Measurements from ENCODE around the gene MYO10.
"Not testable (repeated sequence)": the region's sequence is repeated elsewhere in the genome, so short reads cannot be mapped to it uniquely, and the experiment has no call there.

Gene MYO10

DNA sequence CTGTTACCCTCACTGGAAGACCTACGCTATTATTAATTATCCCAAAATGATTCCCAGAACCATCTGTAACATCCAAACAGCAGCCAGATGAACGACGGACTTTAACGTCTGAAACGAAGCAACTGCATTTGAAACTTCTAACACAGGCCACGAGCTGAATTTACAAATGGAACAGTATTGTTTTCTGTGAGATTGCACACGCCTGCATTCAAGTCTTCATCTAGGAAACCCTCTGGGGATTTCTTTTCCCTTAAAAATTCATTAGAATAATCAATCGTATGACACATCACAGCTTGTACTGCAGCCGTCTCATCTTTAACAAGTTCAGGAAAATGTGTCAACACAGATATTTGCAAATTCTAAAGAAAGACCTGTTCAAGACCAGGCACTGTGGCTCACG is 80.2 kb downstream of the MYO10 start:
- DNase-seq: no peak

DNA sequence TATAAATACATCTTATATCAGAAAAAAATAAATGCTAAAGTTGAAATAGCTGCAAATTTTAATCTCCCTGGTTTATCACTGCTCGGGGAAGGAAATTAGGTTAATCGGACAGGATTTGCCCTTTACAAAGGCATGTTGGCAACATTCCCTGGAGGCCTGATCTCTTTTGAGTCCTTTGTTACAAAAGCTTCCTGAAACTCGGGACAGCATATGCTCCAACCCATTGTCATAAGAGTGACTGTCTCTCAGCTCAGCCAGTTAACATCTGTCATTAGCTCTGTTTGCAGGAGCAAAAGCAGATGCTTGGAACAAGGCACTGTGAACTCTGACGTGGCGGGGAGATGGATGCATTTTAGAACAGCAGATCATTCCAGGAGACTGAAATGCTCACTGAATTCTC is 80.6 kb downstream of the MYO10 start:
- DNase-seq: no peak

DNA sequence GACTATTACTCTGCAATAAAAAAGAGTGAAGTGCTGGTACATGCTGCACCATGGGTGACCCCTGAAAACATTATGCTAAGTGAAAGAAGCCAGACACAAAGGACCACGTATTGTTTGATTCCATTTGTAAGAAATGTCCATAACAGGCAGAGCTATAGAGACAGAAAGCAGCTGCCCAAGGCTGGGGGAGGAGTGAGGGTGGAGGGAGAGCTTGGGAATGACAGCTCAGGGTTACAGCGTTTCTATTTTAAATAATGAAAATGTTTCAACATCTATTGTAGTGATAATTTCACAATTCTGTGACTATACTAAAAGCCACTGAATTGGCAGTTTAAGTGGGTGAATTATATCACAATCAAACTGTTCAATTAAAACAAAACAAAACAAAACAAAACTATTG is 81.7 kb downstream of the MYO10 start:
- DNase-seq: no peak

DNA sequence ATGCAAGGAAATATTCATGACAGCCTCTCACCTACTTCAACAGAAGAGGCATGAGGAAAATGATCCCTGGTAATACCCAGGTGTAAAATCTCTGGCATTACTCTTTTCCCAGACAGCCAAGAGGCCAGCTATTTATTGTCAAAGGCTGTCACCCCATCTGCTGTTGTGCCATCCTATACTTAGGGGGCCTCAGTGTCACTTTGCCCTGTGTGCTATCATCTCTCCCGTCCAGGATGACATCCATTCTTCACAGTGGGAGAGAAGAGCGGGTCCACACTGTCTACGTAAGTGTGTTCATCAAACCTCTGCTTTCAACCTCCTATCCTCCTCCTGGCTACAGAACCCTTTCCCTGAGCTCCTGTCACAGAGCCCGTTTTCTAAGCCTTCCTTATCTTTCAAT is 82.6 kb downstream of the MYO10 start:
- DNase-seq: no peak

DNA sequence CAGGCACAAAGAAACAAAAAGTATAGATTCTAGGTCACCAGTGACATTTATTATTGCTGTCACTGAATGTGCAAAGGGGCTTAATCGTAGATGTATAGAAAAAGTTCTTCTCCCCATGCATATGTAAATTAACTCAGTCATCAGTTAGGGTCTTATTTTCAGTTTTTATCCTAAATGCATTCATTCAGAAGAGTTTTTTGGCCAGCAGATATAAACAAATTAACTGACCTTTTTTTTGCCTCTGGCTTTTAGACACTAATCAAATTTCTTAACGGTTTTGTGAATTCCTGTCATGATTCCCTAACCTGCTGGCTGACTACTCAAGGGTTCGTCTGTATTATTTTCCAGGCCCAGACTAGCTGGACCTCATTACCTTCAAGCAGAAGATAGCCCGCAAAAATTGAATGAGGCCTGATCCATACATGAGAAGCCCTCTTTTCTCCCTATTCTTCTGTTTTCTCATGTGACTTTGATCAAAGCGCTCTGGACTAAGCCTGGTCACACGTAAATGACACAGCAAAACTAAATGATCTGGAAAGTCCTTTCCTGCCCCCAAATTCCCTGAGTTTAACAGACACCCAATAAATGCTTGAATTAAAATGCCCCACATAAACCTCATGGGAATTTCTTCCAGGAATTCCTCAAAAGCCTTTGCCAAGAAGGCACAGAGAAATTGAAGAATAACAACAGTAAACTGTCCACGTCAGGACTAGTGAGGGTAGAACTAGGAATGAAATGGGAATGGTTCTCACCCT is 83.7 kb downstream of the MYO10 start:
- no peak for DNase-seq

DNA sequence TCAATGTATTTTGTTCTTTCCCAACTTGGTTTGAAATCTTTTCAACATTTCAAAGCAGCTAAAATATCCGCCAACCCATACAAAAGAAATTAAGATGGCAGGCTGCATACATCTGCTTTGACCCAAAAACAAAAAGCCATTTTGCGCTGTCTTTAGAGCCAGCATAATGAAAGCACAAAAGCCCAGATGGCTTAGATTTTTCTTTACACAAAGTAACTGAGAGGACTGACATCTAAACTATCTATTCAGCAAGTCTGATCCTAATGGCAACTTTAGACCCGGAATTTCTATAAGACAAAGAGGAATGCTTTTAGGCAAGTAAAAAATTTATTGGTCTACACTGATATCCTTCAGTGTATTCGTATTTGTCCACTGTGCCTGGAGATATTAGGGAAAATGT is 86.3 kb downstream of the MYO10 start:
- no peak for DNase-seq

DNA sequence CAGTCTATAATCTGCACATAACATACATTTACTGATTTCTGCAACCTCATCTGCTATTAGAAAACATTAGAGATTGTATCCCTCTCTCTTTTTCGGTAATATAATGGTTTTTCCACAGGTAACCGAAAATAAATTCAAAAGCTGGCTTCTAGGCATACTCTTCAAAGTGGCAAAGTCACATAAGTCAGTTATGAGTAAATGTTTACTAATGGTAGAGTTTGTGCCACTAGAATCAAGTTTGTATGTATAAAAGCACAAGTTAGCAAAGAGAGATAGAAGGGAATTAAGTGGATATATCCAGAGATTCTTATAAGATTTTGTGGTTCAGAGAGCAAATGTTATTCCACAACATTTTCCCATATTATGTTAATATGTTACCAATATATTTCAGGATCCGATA is 86.9 kb downstream of the MYO10 start:
- DNase-seq: no peak

DNA sequence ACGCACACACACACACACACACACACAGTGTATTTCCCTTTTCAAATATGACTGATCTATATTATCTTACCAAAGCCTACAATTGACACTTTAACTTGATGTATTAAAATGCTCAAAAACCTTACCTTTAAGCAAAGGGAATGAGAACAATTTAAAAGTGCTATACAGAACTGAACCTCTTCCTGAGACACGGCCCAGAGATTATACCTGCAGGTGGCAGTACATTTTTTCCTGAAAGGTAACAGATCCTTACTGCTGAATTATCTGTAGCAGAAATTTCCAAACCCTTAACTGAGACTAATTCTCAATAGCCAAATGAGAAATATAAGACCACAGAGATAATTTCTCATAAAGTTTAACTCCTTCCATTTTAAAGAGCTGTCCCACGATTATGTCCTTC is 91.1 kb downstream of the MYO10 start:
- DNase-seq: no peak

DNA sequence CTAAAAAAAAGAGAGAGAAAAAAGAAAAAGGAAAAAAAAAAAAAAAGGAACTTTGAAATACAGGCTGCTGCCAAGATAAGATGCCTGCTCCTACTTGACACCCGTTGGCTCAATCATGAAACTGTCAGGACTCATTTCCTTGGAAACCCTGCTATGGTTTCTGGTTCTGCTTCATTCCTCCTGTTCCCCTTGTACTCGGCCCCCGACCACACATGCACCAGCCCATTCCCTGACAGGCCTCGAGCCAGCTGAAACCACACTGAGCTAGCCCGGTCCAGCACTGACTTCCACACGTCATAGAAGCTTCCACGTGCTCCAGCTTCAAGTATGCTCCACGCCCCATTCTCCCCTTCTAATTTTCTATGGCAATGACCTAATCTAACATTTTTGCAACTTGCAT is 93.2 kb downstream of the MYO10 start:
- no peak for DNase-seq

DNA sequence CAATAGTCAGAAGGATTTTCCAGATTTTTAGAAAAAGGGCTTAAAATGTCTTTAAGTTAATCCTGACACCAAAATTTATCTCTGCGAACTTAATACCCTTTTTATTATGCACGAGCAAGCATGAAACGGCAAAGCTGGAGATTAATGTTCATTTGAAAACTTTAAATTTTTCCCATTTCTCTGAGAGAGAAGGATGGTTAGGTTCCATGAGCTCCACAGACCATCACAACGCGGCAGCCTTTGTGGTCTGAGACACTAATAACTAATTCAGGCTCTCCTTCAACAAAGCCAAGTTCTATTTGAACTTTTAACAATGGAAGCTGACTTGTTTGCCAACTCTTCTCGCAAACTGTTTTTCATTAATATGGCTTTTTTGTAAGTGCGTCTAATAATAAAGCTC is 94.7 kb downstream of the MYO10 start:
- no peak for DNase-seq

DNA sequence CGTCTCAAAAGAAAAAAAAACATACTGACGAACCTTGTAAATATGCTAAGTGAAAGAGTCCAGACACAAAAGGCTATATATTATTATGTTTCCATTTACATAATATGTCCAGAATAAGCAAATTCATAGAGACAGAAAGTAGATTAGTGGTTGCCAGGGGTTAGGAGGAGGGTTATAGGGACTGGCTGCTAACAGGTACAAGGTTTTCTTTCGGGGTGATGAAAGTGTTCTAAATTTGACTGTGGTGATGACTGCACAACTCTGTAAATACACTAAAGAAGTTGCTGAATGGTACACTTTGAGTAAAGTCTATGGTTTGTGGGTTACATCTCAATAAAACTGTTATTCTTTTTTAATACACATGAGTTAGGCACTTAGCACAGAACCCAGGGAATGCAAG is 98.8 kb downstream of the MYO10 start:
- no peak for DNase-seq

DNA sequence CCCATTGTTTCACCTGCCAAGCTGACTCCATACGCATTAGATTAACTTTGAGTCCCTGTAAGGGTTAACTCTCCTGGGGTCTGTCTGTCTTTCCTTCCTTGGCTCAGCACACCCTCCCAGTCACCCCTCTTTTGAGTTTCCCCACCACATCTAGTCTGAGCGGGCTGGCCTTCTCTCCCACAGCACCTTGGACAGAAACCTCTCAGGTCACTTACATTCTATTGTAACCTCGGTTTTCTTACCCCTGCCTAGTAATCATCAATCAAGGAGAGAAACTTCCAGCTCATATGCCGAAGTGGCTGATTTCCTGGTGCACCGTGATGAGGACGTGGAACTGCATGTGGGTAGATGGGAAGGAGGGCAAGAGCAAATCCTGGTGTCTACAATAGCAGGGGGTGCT is 102.1 kb downstream of the MYO10 start:
- no peak for DNase-seq

DNA sequence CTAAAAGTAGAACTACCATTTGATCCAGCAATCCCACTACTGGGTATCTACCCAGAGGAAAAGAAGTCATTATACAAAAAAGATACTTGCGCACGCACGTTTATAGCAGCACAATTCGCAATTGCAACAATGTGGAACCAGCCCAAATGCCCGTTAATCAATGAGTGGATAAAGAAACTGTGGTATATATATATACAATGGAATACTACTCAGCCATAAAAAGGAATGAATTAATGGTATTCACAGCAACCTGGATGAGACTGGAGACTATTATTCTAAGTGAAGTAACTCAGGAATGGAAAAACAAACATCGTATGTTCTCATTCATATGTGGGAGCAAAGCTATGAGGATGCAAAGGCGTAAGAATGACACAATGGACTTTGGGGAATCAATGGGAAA is 104.8 kb downstream of the MYO10 start:
- DNase-seq: not testable (repeated sequence)

DNA sequence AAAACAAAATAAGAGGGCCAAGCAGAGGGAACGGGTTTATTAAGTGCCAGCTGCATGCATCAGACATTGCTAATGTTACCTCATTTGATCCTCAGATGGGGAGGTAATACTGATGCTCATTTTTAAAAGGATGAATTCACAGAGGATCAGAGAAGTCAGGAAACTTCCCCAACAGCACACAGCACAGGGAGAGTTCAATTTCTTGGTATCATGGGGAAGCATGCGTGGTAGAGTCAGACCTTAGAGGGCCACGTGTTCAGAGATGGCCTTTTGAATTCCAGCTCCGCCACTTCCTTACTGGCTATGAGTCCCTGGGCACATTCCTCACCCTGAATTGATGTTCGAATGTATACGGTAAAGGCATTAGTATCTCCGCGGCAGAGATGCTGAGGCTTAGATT is 108.3 kb downstream of the MYO10 start:
- no peak for DNase-seq

DNA sequence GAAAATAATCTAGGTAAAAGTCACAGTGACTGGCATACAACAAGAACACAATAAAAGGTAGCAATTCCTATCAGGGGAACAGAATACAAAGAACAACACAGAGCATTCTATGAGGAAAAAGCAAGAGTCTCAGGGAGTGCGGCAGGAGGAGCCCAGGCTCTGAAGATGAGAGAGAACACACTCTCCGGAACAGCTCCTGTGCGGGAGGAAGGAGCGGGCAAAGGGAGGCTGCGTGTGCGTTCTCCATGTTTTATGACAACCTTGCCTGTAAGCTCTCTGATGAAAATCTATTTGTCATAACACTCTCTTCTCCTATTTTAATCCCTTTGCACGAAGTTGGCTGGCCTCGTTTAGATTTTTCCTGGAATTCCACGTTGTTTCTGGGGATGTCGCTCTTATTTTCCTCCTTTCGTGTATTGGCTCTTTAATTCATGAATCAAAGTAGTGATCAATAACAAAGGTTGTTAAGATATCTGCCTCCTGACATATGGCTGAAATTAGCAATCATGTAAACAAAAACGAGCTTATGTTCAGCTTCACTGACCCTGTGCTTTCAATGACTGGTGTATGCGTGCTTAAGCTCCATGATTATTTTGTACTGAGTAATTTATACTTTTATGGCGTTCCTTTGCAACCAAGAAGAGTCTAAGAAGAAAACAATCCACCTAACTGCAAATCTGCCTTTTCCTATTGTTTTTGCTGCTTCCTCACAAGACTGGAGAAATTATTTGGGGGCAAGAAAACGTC is 109.5 kb downstream of the MYO10 start:
- DNase-seq: no peak

DNA sequence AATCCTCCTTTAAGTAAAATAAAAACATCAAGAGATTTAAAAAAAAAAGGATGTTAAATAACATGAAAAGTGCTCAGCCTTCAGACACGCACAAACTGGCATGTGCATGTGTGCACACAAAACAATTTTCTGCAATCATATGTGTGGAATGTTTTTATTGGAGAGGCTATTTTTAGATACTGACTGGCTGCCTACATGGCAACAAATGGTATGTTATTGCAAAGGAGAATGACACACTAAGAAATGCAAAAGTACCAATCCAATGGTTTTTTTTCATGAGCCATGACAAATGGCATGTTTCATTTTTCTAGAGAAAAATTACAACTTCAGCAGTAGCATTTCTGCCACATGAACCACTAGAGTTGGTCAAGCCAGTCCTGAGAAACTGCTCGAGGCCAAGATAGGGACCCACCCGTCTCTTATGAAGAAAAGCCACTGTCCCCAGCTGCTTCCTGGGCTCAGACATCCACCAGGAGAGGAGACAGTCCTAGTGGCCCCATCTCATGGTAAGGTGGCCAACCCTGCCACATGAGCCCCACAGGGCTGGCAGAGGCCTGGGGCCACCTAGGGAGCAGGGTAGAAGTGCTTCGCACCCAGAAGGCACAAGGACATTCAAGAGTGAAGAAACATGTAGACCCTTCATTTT is 116.4 kb downstream of the MYO10 start:
- DNase-seq: no peak

DNA sequence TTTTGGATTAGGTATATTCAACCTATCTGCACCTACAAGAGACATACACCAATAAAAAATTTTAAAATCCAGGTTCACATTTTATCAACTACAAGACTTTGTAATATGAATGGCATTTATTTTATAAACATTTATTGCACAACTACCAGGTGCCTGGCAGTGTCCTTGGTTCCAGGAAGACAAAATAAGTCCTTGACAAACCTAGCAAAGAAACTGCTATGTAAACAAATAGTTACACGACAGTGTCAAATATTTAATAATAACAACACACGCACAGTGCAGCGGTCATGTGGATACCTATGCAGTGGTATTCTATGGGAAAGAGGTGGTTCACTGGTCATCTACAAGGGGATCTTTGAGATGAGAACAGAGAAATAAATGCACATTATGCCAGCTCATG is 120.7 kb downstream of the MYO10 start:
- no peak for DNase-seq

DNA sequence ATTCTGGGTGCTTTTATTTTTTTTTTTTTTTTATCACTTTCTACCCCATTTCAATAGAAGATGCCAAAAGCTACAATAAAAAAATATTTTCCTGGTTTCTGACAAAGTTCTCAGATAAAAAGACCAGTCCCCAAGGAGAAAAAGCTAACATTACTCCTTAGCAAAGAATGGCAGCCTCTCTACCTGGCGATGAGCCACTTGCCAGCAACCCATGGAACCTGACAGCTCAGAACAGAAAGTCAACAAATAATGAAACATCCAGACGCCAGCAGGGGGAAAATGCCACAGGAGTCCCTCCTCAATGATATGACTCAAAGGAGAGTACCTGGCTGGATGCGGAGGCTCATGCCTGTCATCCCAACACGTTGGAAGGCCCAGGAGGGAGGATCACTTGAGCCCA is 123.2 kb downstream of the MYO10 start:
- no peak for DNase-seq

DNA sequence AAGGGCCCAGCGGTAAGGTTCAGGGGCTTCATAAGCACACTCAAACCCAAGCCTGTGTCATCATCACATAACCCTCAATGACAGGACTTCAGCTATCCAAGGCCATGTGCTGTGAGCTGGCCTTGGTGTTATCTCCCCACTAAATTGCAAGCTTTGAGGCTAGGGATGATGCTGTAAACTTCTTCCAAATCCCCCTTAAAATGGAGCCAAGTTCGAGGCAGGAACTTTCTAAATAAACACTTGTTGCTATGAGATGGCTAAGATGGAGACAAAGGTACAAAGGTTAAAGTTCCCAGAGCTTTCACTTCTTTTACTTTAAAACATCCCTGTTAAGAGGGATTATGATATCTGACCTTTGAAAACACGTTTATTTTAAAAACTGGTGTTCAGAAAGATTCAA is 123.6 kb downstream of the MYO10 start:
- no peak for DNase-seq

DNA sequence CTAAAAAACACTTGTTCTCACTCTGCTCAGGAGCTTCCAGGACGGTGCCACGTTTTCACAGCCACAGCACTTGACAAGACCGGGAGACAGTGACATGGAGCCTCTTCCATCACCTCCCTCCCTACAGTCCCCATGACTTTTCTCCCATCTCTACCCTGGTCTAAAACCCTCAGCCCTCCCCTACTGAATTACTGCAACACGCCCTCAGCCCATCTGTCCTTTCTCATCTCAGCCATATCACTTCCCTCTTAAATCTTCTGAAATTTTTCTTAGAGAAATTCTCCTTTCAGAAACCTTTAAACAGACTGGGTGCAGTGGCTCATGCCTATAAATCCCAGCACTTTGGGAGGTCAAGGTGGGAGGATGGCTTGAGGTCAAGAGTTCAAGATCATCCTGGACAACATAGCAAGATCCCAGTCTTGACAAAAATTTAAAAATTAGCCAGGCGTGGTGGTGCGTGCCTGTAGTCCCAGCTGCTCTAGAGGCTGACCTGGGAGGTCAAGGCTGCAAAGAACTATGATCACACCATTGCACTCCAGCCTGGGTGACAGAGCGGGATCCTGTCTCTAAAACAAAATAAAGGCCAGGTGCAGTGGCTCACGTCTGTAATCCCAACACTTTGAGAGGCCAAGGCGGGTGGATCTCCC is 125.8 kb downstream of the MYO10 start:
- no peak for DNase-seq

DNA sequence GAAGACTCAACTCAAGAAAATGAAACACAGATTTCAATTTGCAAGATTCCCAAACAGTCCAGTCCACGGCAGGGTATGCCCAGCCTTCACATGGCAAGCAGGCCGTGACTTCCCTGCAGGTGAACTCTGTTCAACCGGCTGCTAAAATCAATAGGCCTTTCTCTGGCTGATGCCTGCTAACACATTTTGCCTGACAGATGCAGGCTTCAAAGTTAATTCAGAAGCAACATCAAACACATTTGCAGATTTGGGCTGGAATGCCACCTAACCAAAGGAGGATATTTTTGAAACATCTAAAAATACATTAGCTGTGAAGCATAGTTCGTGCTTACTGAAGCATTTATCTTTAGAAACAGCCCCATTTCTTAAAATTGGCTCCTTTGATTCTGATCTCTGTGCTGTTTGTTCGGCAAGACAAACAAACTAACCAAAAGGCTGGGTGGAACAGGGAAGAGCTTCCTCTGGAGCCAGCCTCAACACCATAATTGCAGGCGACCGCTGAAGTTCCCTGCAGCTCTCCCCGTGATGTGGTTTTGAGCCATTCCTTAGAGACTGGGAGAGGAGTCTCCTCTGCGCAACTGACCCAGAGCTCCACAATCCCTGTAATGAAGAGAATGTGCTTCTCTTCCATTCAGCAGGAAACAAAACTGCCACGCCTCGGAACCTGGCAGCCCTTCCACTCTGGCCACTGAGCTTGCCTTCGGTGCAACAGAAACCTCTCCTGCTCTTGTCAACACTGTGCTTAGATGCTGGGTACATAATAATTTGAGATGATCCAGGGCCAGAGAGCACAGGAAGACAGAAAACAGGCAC is 126.5 kb downstream of the MYO10 start:
- DNase-seq: no peak

DNA sequence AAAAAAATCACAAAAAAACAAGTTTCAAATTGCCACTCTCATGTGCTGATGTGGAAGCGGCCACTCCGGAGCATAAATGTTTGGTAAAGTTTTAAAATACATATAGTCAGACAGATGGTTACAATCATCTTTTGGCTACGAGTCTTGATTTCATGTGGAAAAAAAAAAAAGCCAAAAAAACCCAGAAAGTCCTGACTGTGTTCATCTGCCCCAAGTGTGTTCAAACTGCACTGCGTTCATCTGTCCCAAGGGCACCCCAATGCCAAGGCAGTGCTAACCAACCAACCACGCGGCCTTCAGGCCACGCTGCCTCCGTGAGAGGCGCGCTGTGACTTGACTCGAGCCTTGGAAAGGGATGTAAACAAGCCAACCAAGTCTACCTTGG is 127.1 kb downstream of the MYO10 start:
- DNase-seq: no peak

DNA sequence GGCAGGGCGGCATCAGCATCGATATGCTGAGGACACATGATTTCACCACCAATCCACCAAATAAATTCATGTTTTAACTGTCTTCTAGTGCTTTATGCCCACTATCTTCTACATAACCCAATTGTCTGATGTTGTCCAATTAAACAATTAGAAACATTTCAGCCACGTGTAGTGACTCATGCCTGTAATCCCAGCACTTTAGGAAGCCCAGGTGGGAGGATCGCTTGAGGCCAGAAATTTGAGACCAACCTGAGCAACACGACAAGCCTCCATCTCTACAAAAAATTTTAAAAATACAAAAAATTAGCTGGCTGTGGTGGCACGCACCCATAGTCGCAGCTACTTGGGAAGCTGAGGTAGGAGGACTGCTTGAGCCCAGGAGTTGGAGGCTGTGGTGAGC is 128.1 kb downstream of the MYO10 start:
- no peak for DNase-seq
